Psoas muscle (tissue), 8 donors: ENCODE data around the gene SLC35A3. TPM values are rescaled to one million over a fixed set of nuclear protein-coding genes. Genes with fewer than 3 reads are reported as not detected.

Experiments used
- ATAC-seq, 4 donors: fragments of 200-7000 bp; cut with Tn5 transposase; one replicate each; pipeline ENCODE4 v1.9.1; 2020; ENCODE audit warnings: moderate library complexity in 3 of 4, mild to moderate bottlenecking in 2 of 4
- DNase-seq, 2 donors: peaks; one replicate each; pipeline ENCODE4 v3.0.0-alpha.2; 2020
- H3K27ac ChIP-seq: fragments of 200-600 bp; one replicate; pipeline ENCODE4 v1.8.0; 2022
- H3K27me3 ChIP-seq, 3 donors: fragments of 200-600 bp in 1 of 3; one replicate each; pipeline versions ENCODE4 v1.6.1 to v1.8.0; 2013 to 2022; ENCODE audit warnings: low read length in 2 of 3, mild to moderate bottlenecking in 2 of 3, moderate library complexity in 1 of 3; ENCODE audit not compliant: insufficient read depth in 3 of 3
- H3K36me3 ChIP-seq, 2 donors: fragments of 200-600 bp in 1 of 2; one replicate each; pipeline versions ENCODE4 v1.6.1 to v1.8.0; 2013 to 2022; ENCODE audit warnings: low read depth in 1 of 2, mild to moderate bottlenecking in 1 of 2, moderate library complexity in 1 of 2; ENCODE audit not compliant: insufficient read depth in 1 of 2
- H3K4me1 ChIP-seq: fragments of 200-600 bp; one replicate; pipeline ENCODE4 v1.8.0; 2022
- H3K4me3 ChIP-seq: fragments of 200-600 bp; one replicate; pipeline ENCODE4 v1.8.0; 2022; ENCODE audit warnings: mild to moderate bottlenecking
- H3K9me3 ChIP-seq: fragments of 200-600 bp; one replicate; pipeline ENCODE4 v1.8.0; 2022
- CTCF ChIP-seq: fragments of 200-600 bp; IDR thresholded peaks from one replicate; pipeline ENCODE4 v1.8.0; 2022; ENCODE audit warnings: antibody characterized with exemption
- WGBS, 3 donors: extraction: QIAGEN DNeasy Blood & Tissue Kit; methylation state at CpG; one replicate each; pipeline versions ENCODE4 v1.1.6 to v1.1.7; 2013; 5-methylcytosine and 5-hydroxymethylcytosine counted together
- intact Hi-C, 2 donors: fragments of 100-400 bp; cut with DNase I; formaldehyde crosslinking; loops; one replicate each; pipeline versions ENCODE4 v1.11.0 to v1.14.2; 2022
- polyA plus RNA-seq, 3 donors: library from polyadenylated mRNA; stranded (reverse); fragments of 200-250 nt; gene quantifications; one replicate each; pipeline ENCODE4 v1.2.3, GENCODE V29; 2013
- total RNA-seq, 4 donors: library from RNA; stranded (reverse); fragmentation: NEBNext Ultra II Directional in 2 of 4; extraction: Animal tissue kit (Norgen Biotek cat#: 25700) in 2 of 4; gene quantifications; one replicate each; pipeline versions ENCODE4 v1.2.1 to v1.2.4, GENCODE V29; 2021 to 2023
- donor health status: healthy with polysubstance abuse.
- donor health status: DM: no; HTN: no; CAD: no; lungs with moderate emphysema.
- donor health status: Bipolar disorder and iron deficiency.
- donor health status: healthy.
- donor health status: DM: yes; HTN: yes; CAD: no.
- donor health status: DM: no; HTN: no; CAD: no.
- donor health status: DM: no; HTN: no; CAD: no.
- donor health status: DM: yes; HTN: yes; CAD: no.

SLC35A3 gene
- total and polyA plus RNA-seq, 7 donors, result 3.5 to 8.6 (median 6.4) TPM

- no peak overlapping the region for H3K27ac ChIP-seq
- DNase-seq (no peak), ATAC-seq (no peak)
- TF ChIP-seq CTCF, result no peak
- H3K4me1 ChIP-seq, result no peaks in the 10 kb centered on the region
- no peak overlapping the region for H3K4me3 ChIP-seq
- H3K9me3 ChIP-seq, result no peaks in the 10 kb centered on the region
- no peaks in the 10 kb centered on the region for H3K27me3 ChIP-seq
- H3K36me3 ChIP-seq, result peaks cover 0 to 24% of the 10 kb centered on the region in 2 donors
- intact Hi-C loops, result no loop called here
Observed at GRCh38 chr1:99979091-99979490, 9.3 kb downstream of the SLC35A3 start.

- Histone ChIP-seq H3K36me3 (peaks cover 0 to 6% of the 10 kb centered on the region in 2 donors), H3K27ac (no peak overlapping the region), H3K4me1 (no peaks in the 10 kb centered on the region), H3K27me3 (no peaks in the 10 kb centered on the region), H3K9me3 (no peaks in the 10 kb centered on the region), H3K4me3 (no peak overlapping the region)
- intact Hi-C loops, result no loop called here
- ATAC-seq (no peak), DNase-seq (no peak)
- no peak for TF ChIP-seq CTCF
Observed at GRCh38 chr1:99980928-99981327, 11.1 kb downstream of the SLC35A3 start.

- WGBS, 3 donors, result 87 to 89% (median 87%) methylated on average over 2 of the region's 2 CpGs
- Histone ChIP-seq H3K9me3 (peaks cover 2% of the 10 kb centered on the region), H3K27me3 (no peaks in the 10 kb centered on the region), H3K27ac (no peak overlapping the region), H3K36me3 (no peaks in the 10 kb centered on the region), H3K4me1 (no peaks in the 10 kb centered on the region), H3K4me3 (no peak overlapping the region)
- ATAC-seq (no peak), DNase-seq (no peak)
- intact Hi-C loops, result no loop called here
- TF ChIP-seq CTCF, result no peak
Observed at GRCh38 chr1:99986656-99987225, 16.9 kb downstream of the SLC35A3 start.

- no peak overlapping the region for H3K4me3 ChIP-seq
- H3K27ac ChIP-seq, result no peak overlapping the region
- no peaks in the 10 kb centered on the region for H3K4me1 ChIP-seq
- H3K27me3 ChIP-seq, result no peaks in the 10 kb centered on the region
- DNase-seq (no peak), ATAC-seq (no peak)
- no peaks in the 10 kb centered on the region for H3K36me3 ChIP-seq
- intact Hi-C loops, result no loop called here
- WGBS, 3 donors, result 91 to 95% (median 94%) methylated on average over 1 of the region's 1 CpG
- no peak for TF ChIP-seq CTCF
- peaks cover 14% of the 10 kb centered on the region for H3K9me3 ChIP-seq
Observed at GRCh38 chr1:99988210-99988765, 18.5 kb downstream of the SLC35A3 start.
